IPS-15b (cell line): Measurements from ENCODE around the gene ARHGEF37.
"Not testable (repeated sequence)": the region's sequence is repeated elsewhere in the genome, so short reads cannot be mapped to it uniquely, and the experiment has no call there.

ENCODE experiments used
- H3K27me3 ChIP-seq: one replicate; pipeline ENCODE4 v1.6.1; 2013; ENCODE audit warnings: low read length; ENCODE audit not compliant: control insufficient read depth, insufficient read depth
- H3K36me3 ChIP-seq: one replicate; pipeline ENCODE4 v1.6.1; 2013; ENCODE audit warnings: low read length; ENCODE audit not compliant: control insufficient read depth, insufficient read depth
- H3K4me1 ChIP-seq: one replicate; pipeline ENCODE4 v1.6.1; 2013; ENCODE audit warnings: mild to moderate bottlenecking, low read length; ENCODE audit not compliant: control insufficient read depth, insufficient read depth
- H3K4me3 ChIP-seq: one replicate; pipeline ENCODE4 v1.5.1; 2013; ENCODE audit warnings: low read depth, low read length
- H3K9ac ChIP-seq: one replicate; pipeline ENCODE4 v1.6.1; 2013; ENCODE audit warnings: low read depth, mild to moderate bottlenecking, low read length
- H3K9me3 ChIP-seq: one replicate; pipeline ENCODE4 v1.6.1; 2013; ENCODE audit warnings: mild to moderate bottlenecking, low read length; ENCODE audit not compliant: control insufficient read depth, insufficient read depth

Gene ARHGEF37, protein sequence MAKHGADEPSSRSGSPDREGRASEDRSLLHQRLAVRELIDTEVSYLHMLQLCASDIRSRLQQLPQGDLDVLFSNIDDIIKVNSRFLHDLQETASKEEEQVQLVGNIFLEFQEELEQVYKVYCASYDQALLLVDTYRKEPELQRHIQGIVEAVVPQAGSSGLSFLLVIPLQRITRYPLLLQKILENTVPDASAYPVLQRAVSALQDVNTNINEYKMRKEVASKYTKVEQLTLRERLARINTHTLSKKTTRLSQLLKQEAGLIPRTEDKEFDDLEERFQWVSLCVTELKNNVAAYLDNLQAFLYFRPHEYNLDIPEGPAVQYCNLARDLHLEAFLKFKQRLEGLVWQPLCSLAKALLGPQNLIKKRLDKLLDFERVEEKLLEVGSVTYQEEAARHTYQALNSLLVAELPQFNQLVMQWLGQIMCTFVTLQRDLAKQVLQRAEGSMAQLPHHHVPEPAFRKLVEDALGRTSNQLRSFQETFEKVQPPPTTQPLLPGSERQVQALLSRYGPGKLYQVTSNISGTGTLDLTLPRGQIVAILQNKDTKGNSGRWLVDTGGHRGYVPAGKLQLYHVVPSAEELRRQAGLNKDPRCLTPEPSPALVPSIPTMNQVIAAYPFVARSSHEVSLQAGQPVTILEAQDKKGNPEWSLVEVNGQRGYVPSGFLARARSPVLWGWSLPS

DNA sequence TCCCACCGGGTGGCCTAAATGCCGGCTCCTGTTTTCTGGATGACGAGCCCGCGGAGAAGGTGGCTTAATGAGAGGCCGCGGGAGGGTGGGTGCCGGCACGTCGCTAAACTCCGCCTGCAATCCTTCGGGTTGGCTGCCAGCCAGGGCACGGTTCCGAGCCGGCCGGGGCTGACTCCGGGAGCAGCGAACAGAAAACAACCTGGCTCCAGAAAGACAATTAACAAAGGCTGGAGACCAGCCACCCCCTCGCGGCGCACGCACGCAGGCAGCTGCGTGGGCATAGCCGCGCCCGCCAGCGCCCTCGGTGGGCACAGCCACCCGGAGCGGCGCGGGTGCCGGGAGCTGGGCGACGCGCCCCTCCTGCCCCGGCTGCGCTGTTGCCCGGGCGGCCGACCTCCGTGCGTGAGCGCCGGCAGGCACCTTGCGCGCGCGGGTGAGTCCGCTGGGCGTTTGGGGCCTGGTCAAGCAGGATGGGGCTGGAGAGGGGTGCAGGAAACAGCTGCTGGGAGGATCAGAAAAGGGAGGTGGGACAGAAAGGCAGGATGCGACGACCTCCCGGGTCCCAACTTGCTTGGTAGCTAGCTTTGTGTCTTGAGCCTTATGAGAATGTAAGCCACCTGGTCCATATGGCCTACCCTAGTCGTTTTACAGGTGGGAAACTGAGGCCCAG, at the start of gene ARHGEF37:
TSS of gene ARHGEF37 (plus strand) at position 307 of the 670 bp plus-strand sequence. CDS start 16,272 bp downstream, outside the sequence.
- no peaks in the 10 kb centered on the region for H3K9me3 ChIP-seq
- H3K9ac ChIP-seq = no peak within 1 kb of the TSS
- peaks cover 3% of the 10 kb centered on the region for H3K4me1 ChIP-seq
- H3K36me3 ChIP-seq = no peaks in the 10 kb centered on the region
- peak within 1 kb of the TSS; percentile 61 for H3K4me3 ChIP-seq
- H3K27me3 ChIP-seq = peaks cover 22% of the 10 kb centered on the region

DNA sequence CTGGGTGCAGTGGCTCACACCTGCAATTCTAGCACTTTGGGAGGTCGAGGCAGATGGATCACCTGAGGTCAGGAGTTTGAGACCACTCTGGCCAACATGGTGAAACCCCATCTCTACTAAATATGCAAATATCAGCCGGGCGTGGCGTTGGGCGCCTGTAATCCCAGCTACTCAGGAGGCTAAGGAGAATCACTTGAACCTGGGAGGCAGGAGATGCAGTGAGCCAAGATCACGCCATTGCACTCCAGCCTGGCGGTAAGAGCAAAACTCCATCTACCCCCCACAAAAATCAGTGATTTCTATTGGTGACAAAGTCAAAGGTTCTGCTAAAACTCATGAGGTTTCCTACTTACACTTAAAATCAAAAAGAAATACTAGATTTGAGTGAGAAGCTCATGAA, 48.9 kb upstream of the ARHGEF37 start:
- Histone ChIP-seq H3K4me3 (no peak overlapping the region), H3K9me3 (no peaks in the 10 kb centered on the region), H3K36me3 (no peaks in the 10 kb centered on the region)

DNA sequence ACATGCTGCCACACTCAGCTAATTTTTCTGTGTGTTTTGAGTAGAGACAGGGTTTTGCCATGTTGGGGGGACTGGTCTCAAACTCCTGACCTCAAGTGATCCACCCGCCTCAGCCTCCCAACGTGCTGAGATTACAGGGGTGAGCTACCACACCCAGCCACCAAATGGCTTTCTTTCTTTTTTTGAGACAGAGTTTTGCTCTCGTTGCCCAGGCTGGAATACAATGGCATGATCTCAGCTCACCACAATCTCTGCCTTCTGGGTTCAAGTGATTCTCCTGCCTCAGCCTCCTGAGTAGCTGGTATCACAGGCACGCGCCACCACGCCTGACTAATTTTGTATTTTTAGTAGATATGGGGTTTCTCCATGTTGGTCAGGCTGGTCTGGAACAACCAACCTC, 45.5 kb upstream of the ARHGEF37 start:
- not testable (repeated sequence) for H3K9me3 ChIP-seq, H3K36me3 ChIP-seq, H3K9ac ChIP-seq, H3K4me1 ChIP-seq, H3K4me3 ChIP-seq, H3K27me3 ChIP-seq

More for the DNA sequence above, 48.9 kb upstream of the ARHGEF37 start:
- Histone ChIP-seq H3K4me1 (peaks cover 12% of the 10 kb centered on the region), H3K27me3 (no peaks in the 10 kb centered on the region), H3K9ac (no peak overlapping the region)

DNA sequence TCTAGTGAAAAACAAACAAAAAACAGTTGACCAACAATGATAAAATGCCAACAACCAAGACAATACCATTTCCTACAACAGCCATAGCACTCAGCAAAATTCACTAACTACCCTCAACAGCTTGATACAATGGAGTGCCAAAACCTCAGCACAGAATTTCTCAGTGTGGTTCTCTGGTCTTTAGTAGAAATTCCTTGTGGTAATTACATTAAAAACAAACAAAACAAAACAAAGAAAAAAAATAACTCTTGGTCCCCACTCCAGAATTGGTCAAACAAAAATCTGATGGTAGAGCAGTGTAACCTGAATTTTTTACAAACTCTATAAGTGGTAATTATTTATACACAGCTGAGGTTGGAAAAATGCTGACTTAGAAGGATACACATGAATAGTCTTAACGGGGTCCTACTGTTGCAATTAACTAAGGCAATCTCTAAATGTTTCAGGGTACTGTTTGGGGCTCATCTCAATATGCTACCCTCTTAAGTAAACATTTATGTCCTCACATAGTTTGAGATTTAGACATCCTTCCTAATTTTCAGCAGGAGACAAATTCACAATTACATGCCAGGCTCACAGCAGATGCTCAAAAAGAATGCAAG, 43.8 kb upstream of the ARHGEF37 start:
- Histone ChIP-seq H3K9me3 (no peaks in the 10 kb centered on the region), H3K4me1 (no peaks in the 10 kb centered on the region), H3K4me3 (no peak overlapping the region), H3K9ac (no peak overlapping the region), H3K36me3 (peaks cover 3% of the 10 kb centered on the region), H3K27me3 (no peaks in the 10 kb centered on the region)

DNA sequence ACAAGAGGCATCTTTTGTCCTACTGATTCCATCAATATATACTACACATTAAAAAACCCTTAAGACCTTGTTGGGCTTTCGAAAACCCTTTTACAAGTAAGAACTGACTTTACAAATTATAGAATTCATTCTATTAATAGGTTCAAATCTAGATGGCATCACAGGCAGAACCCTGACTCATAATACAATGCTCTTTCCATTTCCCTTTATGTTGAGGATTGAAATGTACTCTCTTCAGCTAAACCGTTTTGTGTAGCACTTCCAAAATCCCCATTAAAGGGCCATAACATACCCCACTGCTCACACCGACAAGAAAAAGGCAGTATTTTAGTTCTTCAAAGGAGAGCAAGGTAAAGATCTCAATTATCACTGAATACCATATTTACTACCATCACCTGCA, 41.2 kb upstream of the ARHGEF37 start:
- Histone ChIP-seq H3K4me1 (peaks cover 3% of the 10 kb centered on the region), H3K9me3 (no peaks in the 10 kb centered on the region), H3K27me3 (no peaks in the 10 kb centered on the region), H3K36me3 (peaks cover 4% of the 10 kb centered on the region), H3K9ac (no peak overlapping the region), H3K4me3 (no peak overlapping the region)

DNA sequence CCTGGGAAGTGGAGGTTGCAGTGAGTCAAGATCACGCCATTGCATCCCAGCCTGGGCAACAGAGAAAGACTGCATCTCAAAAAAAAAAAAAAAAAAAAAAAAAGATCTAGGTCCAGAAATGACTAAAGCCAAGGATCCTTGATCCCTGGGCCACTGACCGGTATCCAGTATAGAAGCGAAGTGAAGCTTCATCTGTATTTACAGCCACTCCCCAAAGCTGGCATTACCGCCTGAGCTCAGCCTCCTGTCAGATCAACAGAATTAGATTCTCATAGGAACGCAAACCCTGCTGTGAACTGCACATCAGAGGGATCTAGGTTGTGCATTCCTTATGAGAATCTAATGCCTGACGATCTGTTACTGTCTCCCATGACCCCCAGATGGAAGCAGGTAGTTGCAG, 39.4 kb upstream of the ARHGEF37 start:
- Histone ChIP-seq H3K36me3 (peaks cover 10% of the 10 kb centered on the region), H3K9ac (no peak overlapping the region), H3K27me3 (no peaks in the 10 kb centered on the region), H3K9me3 (no peaks in the 10 kb centered on the region), H3K4me1 (peaks cover 4% of the 10 kb centered on the region), H3K4me3 (no peak overlapping the region)

DNA sequence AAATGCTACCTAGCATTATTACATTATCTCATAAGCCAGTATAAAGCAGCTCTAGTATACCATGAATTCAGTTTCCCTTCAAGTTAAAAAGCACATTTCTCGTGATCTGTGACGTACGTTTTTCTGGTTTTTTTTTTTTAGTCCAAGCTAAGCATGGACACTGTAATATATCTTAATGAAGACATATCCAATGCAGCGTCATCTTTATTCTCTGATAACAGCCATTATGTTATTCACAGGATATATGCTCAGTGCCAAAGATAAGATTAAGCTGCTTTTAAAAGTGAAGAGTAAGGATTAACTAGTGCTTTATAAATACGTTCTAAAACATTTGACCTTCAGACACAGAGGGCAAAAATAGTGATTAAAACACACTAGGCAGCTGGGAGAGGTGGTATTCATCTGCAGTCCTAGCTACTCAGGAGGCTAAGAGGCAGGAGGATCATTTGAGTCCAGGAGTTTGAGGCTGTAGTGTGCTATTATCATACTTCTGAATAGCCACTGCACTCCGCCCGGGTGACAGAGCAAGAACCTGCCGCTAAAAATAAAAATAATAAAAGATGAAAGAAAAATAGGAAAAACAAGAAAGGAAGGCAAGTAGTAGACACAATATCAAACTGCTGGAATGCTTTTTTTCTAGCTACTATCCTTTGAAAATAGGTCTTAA, 37.8 kb upstream of the ARHGEF37 start:
- Histone ChIP-seq H3K27me3 (no peaks in the 10 kb centered on the region), H3K4me3 (no peak overlapping the region), H3K36me3 (peaks cover 12% of the 10 kb centered on the region), H3K9me3 (no peaks in the 10 kb centered on the region), H3K9ac (no peak overlapping the region), H3K4me1 (peaks cover 9% of the 10 kb centered on the region)

DNA sequence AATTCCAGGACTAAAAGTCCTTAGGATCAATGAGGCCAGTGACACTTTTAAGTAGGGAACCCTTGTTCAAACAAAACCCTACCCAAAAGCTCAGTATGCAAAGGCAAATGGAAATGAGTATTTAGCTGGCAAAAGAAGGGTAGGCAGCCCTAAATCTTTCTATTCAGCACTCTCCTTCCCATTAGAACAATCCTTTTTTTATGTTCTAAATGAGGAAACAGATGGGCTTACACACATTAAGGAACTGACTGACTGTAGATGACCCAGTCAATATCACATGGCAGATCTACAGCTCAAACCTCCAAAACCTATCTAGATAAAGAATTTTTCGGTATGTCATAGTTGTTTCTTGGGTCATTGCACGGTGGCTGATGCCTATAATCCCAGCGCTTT, 37.3 kb upstream of the ARHGEF37 start:
- Histone ChIP-seq H3K36me3 (peaks cover 15% of the 10 kb centered on the region), H3K9ac (no peak overlapping the region), H3K4me3 (no peak overlapping the region), H3K9me3 (no peaks in the 10 kb centered on the region), H3K27me3 (no peaks in the 10 kb centered on the region), H3K4me1 (peaks cover 9% of the 10 kb centered on the region)

DNA sequence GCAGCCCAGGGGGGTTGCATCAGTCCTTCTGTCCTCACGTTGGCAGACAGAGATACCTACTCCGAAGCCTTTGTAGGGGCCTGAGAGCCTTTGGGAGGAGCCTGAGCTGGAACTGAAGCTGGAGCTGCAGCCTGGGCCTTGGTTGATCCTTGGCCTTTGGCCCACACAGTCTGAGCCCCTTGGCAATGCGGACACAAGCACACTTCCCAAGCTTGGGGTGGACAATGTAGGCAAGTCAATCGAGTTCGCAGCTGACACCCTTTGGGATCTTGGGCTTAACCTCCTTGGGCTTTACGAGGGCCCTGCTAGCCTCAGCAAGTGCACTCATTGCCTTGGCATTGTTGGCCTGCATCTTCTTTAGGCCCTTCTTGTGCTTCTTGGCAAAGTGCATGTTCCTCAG, 36.0 kb upstream of the ARHGEF37 start:
- H3K36me3 ChIP-seq = peaks cover 15% of the 10 kb centered on the region
- H3K27me3 ChIP-seq = no peaks in the 10 kb centered on the region
- no peak overlapping the region for H3K9ac ChIP-seq
- H3K9me3 ChIP-seq = no peaks in the 10 kb centered on the region
- peaks cover 9% of the 10 kb centered on the region for H3K4me1 ChIP-seq
- H3K4me3 ChIP-seq = no peak overlapping the region

DNA sequence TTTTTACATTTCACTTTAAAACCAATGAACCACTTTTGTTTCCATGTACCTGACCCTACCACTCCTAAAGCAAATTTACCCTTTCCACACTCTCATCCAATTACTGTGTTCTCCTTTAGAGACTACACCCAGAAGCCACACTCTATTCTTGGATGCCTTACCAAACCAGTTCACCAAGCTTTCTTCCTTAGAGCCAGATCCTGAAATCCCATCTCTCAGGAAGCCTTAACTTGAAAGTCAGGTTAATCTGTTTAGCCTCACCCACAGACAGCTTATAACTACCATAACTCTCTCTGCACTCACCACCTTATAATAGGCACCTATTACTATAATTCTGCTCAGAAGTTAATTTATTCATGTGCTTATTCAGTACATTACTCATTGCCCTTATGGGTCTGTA, 34.3 kb upstream of the ARHGEF37 start:
- Histone ChIP-seq H3K9ac (no peak overlapping the region), H3K27me3 (no peaks in the 10 kb centered on the region), H3K9me3 (no peaks in the 10 kb centered on the region), H3K36me3 (peaks cover 13% of the 10 kb centered on the region), H3K4me1 (peaks cover 9% of the 10 kb centered on the region), H3K4me3 (peak overlapping the region; percentile 5)
